OCI-LY7 (cell line): ENCODE data around the gene EPB41. TPM values are rescaled to one million over a fixed set of nuclear protein-coding genes. Genes with fewer than 3 reads are reported as not detected.
"Not testable (repeated sequence)": the region's sequence is repeated elsewhere in the genome, so short reads cannot be mapped to it uniquely, and the experiment has no call there.

ENCODE experiments used
- BruUV-seq: library from RNA; stranded (reverse); fragments of 400-500 nt; replicated peaks from 2 replicates; lab custom pipeline; 2021; lab: Mats Ljungman, UMichigan
- CTCF ChIA-PET: fragments of 300-600 bp; sonication (Branson Sonifier 250); formaldehyde crosslinking; loops from one replicate; lab custom pipeline; 2022; ENCODE audit warnings: antibody characterized with exemption; ENCODE audit not compliant: unreplicated experiment; lab: Charles Lee
- POLR2A ChIA-PET: fragments of 300-600 bp; sonication (Branson Sonifier 250); formaldehyde crosslinking; loops from one replicate; lab custom pipeline; 2022; ENCODE audit warnings: antibody characterized with exemption; lab: Charles Lee
- DNase-seq: peaks from one replicate; pipeline ENCODE4 v3.0.0-alpha.2; 2015; ENCODE audit warnings: low spot score
- H2AFZ ChIP-seq: fragments of 200-600 bp; sonication (generic), shearing (Covaris generic); 2 replicates; pipeline ENCODE4 v1.6.1; 2014; ENCODE audit warnings: mild to moderate bottlenecking, antibody characterized with exemption, low read length, moderate library complexity
- H3K27ac ChIP-seq: fragments of 200-600 bp; sonication (generic); 2 replicates; pipeline ENCODE4 v1.5.1; 2014; ENCODE audit warnings: mixed run types, low read depth, mild to moderate bottlenecking, moderate library complexity, low read length, inconsistent platforms; ENCODE audit not compliant: poor library complexity, severe bottlenecking
- H3K36me3 ChIP-seq: fragments of 200-600 bp; sonication (generic); 2 replicates; pipeline ENCODE4 v1.6.1; 2014; ENCODE audit warnings: mild to moderate bottlenecking, antibody characterized with exemption, low read length, moderate library complexity, mixed read lengths; ENCODE audit not compliant: insufficient read depth
- H3K4me1 ChIP-seq: fragments of 200-600 bp; sonication (generic); 2 replicates; pipeline ENCODE4 v1.5.1; 2014; ENCODE audit warnings: mild to moderate bottlenecking, low read length; ENCODE audit not compliant: insufficient read depth, poor library complexity, severe bottlenecking
- H3K4me2 ChIP-seq: fragments of 200-600 bp; sonication (generic); 2 replicates; pipeline ENCODE4 v1.6.1; 2014; ENCODE audit warnings: mild to moderate bottlenecking, low read length
- H3K4me3 ChIP-seq: fragments of 200-600 bp; sonication (generic); 2 replicates; pipeline ENCODE4 v1.5.1; 2014; ENCODE audit warnings: mild to moderate bottlenecking, low read depth, low read length; ENCODE audit not compliant: poor library complexity, severe bottlenecking
- H3K79me2 ChIP-seq: fragments of 200-600 bp; sonication (generic); 2 replicates; pipeline ENCODE4 v1.6.1; 2016; ENCODE audit warnings: low read depth, mild to moderate bottlenecking, low read length, moderate library complexity, mixed read lengths; ENCODE audit not compliant: insufficient read depth
- H3K9me2 ChIP-seq: fragments of 200-600 bp; sonication (generic); 2 replicates; pipeline ENCODE4 v1.6.1; 2016; ENCODE audit warnings: mild to moderate bottlenecking, low read length, mixed read lengths; ENCODE audit not compliant: insufficient read depth
- H3K9me3 ChIP-seq: fragments of 200-600 bp; sonication (generic); 2 replicates; pipeline ENCODE4 v1.6.1; 2014; ENCODE audit warnings: mild to moderate bottlenecking, mixed run types, low read length, mixed read lengths
- H4K20me1 ChIP-seq: fragments of 200-600 bp; sonication (generic); 2 replicates; pipeline ENCODE4 v1.6.1; 2014; ENCODE audit warnings: mild to moderate bottlenecking, antibody characterized with exemption, low read length, moderate library complexity, mixed read lengths; ENCODE audit not compliant: insufficient read depth
- EZH2phosphoT487 ChIP-seq: fragments of 200-600 bp; sonication (generic); IDR thresholded peaks from 2 replicates; pipeline ENCODE4 v1.6.1; 2018; ENCODE audit warnings: low read depth, borderline replicate concordance, mild to moderate bottlenecking, mixed run types, antibody characterized with exemption, low read length, moderate library complexity, mixed read lengths
- intact Hi-C: fragments of 100-400 bp; cut with micrococcal nuclease; formaldehyde crosslinking; loops from one replicate; pipeline ENCODE4 v1.10.0; 2022; ENCODE audit not compliant: unreplicated experiment
- total RNA-seq, 2 experiments: library from RNA; depleted of rRNA in 1 of 2; stranded (reverse); fragments of >200 nt in 1 of 2; shearing (Covaris generic) in 1 of 2; gene quantifications; 2 replicates each; pipeline ENCODE4 v1.2.3, GENCODE V29; 2014 to 2022
- TF ChIP-seq, protein P1 (sequence below): fragments of 200-600 bp; sonication (generic); conservative IDR thresholded peaks from 2 replicates; pipeline ENCODE4 v1.5.1; 2014; ENCODE audit warnings: mild to moderate bottlenecking, antibody characterized with exemption, low read length, moderate library complexity, mixed read lengths

The EPB41 gene
- total RNA-seq, 2 experiments from 2014 or later = 102 to 103 TPM

- Histone ChIP-seq H3K4me1 (no peaks in the 10 kb centered on the region), H4K20me1 (no peaks in the 10 kb centered on the region), H3K27ac (no peak overlapping the region), H3K36me3 (no peaks in the 10 kb centered on the region), H2AFZ (no peak overlapping the region), H3K4me2 (no peak overlapping the region), H3K79me2 (no peaks in the 10 kb centered on the region), H3K4me3 (no peak overlapping the region), H3K9me3 (no peaks in the 10 kb centered on the region), H3K9me2 (no peaks in the 10 kb centered on the region)
- no peak for TF ChIP-seq EZH2phosphoT487
- TF ChIP-seq, protein P1, sequence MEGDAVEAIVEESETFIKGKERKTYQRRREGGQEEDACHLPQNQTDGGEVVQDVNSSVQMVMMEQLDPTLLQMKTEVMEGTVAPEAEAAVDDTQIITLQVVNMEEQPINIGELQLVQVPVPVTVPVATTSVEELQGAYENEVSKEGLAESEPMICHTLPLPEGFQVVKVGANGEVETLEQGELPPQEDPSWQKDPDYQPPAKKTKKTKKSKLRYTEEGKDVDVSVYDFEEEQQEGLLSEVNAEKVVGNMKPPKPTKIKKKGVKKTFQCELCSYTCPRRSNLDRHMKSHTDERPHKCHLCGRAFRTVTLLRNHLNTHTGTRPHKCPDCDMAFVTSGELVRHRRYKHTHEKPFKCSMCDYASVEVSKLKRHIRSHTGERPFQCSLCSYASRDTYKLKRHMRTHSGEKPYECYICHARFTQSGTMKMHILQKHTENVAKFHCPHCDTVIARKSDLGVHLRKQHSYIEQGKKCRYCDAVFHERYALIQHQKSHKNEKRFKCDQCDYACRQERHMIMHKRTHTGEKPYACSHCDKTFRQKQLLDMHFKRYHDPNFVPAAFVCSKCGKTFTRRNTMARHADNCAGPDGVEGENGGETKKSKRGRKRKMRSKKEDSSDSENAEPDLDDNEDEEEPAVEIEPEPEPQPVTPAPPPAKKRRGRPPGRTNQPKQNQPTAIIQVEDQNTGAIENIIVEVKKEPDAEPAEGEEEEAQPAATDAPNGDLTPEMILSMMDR = no peak
- CTCF ChIA-PET = no interaction called here
- DNase-seq = no peak
- intact Hi-C loops = no loop called here
- no TSS peak for BruUV-seq
- POLR2A ChIA-PET = interaction anchor here (0.6 kb wide), 1 partner anchor 387 kb away, joined by 5 read pairs; no protein-coding TSS in a partner anchor
Observed at GRCh38 chr1:29126198-29126597, 211.8 kb downstream of the EPB41 start.

DNA sequence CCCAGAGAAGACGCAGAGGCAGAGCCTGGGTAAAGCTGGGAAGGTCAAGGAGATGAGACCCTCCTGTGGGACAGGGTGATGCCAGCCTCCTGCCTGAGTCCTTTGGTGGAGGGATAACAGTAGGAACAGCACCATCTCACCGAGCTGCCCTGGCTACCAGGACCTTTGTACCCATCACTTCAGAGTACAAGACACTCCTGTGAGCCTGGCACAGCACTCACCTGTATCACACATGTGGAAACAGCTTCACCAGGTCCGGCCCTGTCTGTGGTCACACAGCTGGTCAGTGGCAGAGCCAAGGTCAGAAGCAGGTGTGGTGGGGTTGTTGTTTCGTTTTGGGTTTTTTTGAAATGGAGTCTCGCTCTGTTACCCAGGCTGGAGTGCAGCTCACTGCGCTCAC, 214.4 kb downstream of the EPB41 start:
- H3K79me2 ChIP-seq = no peaks in the 10 kb centered on the region
- no peaks in the 10 kb centered on the region for H3K4me1 ChIP-seq
- TF ChIP-seq, protein P1 = no peak
- no peak for TF ChIP-seq EZH2phosphoT487
- H2AFZ ChIP-seq = no peak overlapping the region
- BruUV-seq = no TSS peak
- no peaks in the 10 kb centered on the region for H4K20me1 ChIP-seq
- H3K27ac ChIP-seq = no peak overlapping the region
- no peak overlapping the region for H3K4me2 ChIP-seq
- DNase-seq = no peak
- no peaks in the 10 kb centered on the region for H3K36me3 ChIP-seq
- CTCF ChIA-PET = no interaction called here
- H3K9me2 ChIP-seq = no peaks in the 10 kb centered on the region
- intact Hi-C loops = no loop called here
- no peak overlapping the region for H3K4me3 ChIP-seq
- POLR2A ChIA-PET = interaction anchor here (0.6 kb wide), 1 partner anchor 401 kb away, joined by 3 read pairs; no protein-coding TSS in a partner anchor
- H3K9me3 ChIP-seq = no peaks in the 10 kb centered on the region

DNA sequence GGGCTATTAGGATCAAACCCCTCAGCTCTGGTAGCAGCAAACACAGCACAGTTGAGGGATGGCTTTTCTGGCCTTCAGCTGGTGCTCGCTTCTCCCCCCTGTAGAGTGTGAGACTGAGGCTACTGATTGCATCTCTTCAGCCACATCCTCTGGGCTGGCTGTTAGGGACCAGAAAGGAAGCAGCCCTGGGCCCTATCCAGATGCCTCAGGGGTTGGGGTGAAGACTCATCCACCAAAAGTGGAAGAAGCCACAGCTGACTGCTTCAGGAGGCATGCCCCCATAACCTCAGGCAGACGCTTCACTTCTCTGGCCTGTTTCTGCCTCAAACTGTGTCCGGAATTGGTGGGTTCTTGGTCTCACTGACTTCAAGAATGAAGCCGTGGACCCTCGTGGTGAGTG, 215.5 kb downstream of the EPB41 start:
- ChIA-PET POLR2A (interaction anchor here (0.6 kb wide), 1 partner anchor 141 kb away, joined by 3 read pairs; no protein-coding TSS in a partner anchor), CTCF (no interaction called here)
- no peaks in the 10 kb centered on the region for H3K9me2 ChIP-seq
- H3K9me3 ChIP-seq = no peaks in the 10 kb centered on the region
- no TSS peak for BruUV-seq
- no peak overlapping the region for H3K27ac ChIP-seq
- no peak overlapping the region for H2AFZ ChIP-seq
- H3K79me2 ChIP-seq = no peaks in the 10 kb centered on the region
- H3K36me3 ChIP-seq = no peaks in the 10 kb centered on the region
- H3K4me3 ChIP-seq = no peak overlapping the region
- no peaks in the 10 kb centered on the region for H4K20me1 ChIP-seq
- H3K4me2 ChIP-seq = no peak overlapping the region
- intact Hi-C loops = no loop called here
- H3K4me1 ChIP-seq = no peaks in the 10 kb centered on the region
- no peak for TF ChIP-seq EZH2phosphoT487
- TF ChIP-seq, protein P1 = no peak
- DNase-seq = no peak

DNA sequence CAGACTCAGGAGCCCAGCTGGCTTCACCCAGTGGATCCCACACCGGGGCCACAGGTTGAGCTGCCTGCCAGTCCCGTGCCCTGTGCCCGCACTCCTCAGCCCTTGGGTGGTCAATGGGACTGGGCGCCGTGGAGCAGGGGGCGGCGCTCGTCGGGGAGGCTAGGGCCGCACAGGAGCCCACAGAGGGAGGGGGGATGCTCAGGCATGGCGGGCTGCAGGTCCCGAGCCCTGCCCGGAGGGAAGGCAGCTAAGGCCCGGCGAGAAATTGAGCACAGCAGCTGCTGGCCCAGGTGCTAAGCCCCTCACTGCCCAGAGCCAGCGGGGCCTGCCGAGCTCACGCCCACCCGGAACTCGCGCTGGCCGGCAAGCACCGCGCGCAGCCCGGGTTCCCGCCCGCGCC, 216.7 kb downstream of the EPB41 start:
- POLR2A ChIA-PET, H4K20me1 ChIP-seq, H3K9me2 ChIP-seq, H3K4me1 ChIP-seq, CTCF ChIA-PET, H3K4me3 ChIP-seq, H3K36me3 ChIP-seq, BruUV-seq, H3K4me2 ChIP-seq, intact Hi-C loops, H3K79me2 ChIP-seq, H3K9me3 ChIP-seq, H3K27ac ChIP-seq, DNase-seq, H2AFZ ChIP-seq: not testable (repeated sequence)
